Erythroblast (primary cell): Measurements from ENCODE around the gene LY9.

Experiments
- DNase-seq, 2 experiments: peaks; one replicate each; lab custom pipeline; 2025; lab: John Stamatoyannopoulos, UW
- GATA1 ChIP-seq: IDR thresholded peaks from 2 replicates; pipeline ENCODE4 v1.6.1; 2011; ENCODE audit warnings: low read depth, mild to moderate bottlenecking, control low read depth, low read length, moderate library complexity
- POLR2A ChIP-seq: IDR thresholded peaks from 2 replicates; pipeline ENCODE4 v1.6.1; 2011; ENCODE audit warnings: mild to moderate bottlenecking, low read length

The LY9 gene

DNA sequence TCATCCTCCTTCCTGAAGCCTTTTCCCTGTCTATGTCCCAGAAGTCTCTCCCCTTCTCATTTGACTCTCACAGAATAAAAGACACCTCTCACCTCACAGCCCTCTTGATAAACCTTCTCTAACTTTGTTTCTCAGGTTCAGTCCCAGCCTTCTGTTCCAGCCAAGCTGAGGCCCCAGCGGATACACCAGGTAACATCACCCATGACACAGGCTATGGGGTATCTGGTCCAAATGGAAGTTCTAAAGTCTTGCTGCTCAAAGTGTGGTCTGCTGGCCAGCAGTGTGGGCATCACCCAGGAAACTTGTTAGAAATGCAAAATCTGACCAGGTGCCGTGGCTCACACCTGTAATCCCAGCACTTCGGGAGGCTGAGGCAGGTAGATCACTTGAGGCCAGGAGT is 23.2 kb downstream of the LY9 start:
- TF ChIP-seq GATA1 (no peak), POLR2A (no peak)
- no peak for DNase-seq

GRCh38 chr1:160821627-160822026 is 25.7 kb downstream of the LY9 start:
- TF ChIP-seq GATA1 (no peak), POLR2A (no peak)
- peak; percentile 18 to 33 for DNase-seq

DNA sequence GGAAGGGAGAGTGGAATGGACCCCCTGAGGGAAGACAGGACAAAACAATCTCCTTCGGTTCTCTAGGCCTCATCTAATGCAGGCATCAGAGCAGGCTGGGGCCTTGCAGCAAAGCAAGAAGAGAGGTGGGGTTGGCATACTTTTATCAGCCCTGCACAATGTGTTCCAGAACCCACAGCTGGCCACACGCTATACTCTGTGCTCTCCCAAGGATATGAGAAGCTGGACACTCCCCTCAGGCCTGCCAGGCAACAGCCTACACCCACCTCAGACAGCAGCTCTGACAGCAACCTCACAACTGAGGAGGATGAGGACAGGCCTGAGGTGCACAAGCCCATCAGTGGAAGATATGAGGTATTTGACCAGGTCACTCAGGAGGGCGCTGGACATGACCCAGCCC is 27.3 kb downstream of the LY9 start:
- peak; percentile 88 to 97 for DNase-seq
- peak; percentile 58 for TF ChIP-seq GATA1
- peak; percentile 67 for TF ChIP-seq POLR2A

- TF ChIP-seq POLR2A, result no peak
- TF ChIP-seq GATA1, result no peak
- no peak for DNase-seq
Measured at GRCh38 chr1:160826546-160826945, 30.6 kb downstream of the LY9 start.

DNA sequence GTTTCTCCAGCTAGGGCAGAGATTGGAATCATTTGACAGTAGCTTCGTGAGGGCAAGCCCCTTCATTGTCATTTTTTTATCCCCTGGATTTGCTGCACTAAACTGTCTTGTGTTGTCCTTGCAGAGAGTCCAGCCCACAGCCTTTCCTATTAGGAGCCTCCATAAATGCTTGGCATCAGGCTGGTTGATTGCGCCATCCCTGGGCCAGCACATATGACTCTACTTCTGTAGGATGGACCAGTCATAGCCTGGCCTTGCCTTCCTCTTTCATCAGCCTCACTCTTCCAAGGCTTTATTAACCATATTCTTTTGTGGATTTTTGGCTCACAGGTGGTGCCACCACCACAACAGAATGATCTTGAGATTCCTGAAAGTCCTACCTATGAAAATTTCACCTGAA is 31.4 kb downstream of the LY9 start:
- DNase-seq, result peak in 1 of 2 experiments; percentile 55
- TF ChIP-seq POLR2A (no peak), GATA1 (no peak)

DNA sequence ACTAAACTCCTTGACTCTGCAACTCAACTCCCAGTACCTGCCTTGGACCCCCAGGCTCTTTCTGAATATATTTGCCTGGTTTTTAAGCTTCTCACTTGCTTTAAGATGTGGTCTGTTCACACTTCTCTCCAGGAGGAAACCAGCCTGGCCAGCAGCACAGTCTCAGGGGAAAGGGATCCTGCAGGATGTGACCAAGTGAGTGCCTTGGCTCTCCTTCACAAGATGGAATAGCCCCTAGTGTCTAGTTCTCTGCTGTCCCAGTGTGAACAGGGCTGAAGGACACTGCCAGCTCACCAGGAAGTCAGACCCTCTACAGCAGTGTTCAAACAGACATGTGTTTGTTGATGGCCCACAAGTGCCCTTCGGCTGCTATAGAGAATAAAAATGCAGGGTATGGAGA is 33.8 kb downstream of the LY9 start:
- TF ChIP-seq POLR2A, result no peak
- TF ChIP-seq GATA1, result no peak
- DNase-seq, result no peak

GRCh38 chr1:160830321-160831153 is 34.6 kb downstream of the LY9 start:
- no peak for TF ChIP-seq GATA1
- no peak for TF ChIP-seq POLR2A
- DNase-seq, result peak; percentile 72 to 77

GRCh38 chr1:160834945-160835565 is 39.1 kb downstream of the LY9 start:
- TF ChIP-seq GATA1 (no peak), POLR2A (no peak)
- DNase-seq, result peak; percentile 73 to 87

- TF ChIP-seq POLR2A (no peak), GATA1 (no peak)
- DNase-seq, result no peak
Measured at GRCh38 chr1:160835751-160836150, 39.8 kb downstream of the LY9 start.

DNA sequence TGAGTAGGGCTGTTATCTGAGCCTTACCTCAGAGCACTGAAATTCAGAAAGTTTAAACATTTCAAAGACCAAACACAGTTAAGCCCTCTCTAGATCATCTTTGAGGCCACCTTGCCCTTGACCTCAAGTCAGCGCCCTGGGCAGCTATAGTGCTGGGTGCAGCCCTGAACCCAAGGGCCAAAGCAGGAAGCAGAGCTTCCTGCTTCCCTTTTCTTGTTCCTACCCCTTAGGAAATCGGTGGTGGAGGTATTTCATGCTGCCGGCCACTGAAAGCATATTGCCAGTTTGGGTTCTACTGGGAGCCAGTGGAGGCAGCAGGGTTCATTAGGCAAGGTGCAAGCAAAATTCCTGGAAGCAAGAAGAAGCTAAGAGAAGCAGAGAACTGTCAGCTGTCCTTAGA is 40.6 kb downstream of the LY9 start:
- DNase-seq, result no peak
- TF ChIP-seq GATA1 (no peak), POLR2A (no peak)

- DNase-seq, result no peak
- no peak for TF ChIP-seq POLR2A
- TF ChIP-seq GATA1, result no peak
Measured at GRCh38 chr1:160836981-160837557, 41.1 kb downstream of the LY9 start.

DNA sequence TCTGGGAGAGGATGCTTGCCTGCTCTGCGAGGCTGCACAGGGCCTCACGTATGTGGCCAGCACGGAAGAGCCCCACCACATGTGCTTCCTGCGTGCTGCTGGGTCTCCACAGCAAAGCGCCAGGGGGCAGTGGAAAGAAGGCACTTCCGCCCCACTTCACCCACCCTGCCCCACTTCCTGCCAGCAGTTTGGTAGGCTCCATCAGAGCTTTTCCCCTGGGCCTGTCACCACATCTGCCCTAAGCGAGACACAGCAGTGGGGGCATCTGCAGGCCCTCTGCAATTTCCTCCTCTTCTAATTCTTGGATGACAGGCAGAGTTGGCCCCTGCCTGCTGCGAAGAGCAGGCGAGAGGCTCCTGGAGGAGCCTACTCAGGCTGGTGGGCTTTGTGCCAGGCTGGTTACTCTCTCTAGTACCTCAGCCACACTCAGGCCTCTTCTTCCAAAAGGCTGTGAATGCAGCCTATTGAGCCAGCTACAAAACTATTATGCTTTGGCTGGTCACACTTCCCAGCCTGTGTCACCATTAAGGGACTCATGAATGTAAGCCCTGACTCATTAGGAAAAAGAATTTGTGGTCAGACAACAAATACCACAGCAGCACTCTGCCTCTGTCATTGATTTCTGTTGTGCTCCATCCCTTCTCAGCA is 41.7 kb downstream of the LY9 start:
- no peak for TF ChIP-seq POLR2A

DNA sequence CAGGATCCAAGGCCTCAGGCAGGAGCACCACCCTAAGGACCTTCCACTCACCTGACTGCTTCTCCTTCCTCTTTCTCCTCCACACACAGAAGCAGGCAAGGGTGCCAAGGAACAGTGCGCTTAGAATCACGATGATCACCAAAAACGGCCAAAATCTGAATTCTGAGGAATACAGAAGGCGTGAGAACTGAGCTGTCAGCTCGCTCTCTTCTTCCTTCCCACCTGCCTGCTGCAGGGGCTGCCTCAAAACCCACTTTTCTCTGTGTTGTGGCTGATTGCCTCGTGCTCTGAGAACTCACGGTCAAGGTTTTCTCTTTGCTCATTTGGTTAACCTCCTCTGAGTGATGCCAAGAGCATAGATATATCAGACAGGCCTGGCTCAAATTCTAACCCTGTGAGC is 42.9 kb downstream of the LY9 start:
- no peak for TF ChIP-seq POLR2A
- no peak for TF ChIP-seq GATA1
- DNase-seq, result no peak

More for the DNA sequence above, 41.7 kb downstream of the LY9 start:
- peak; percentile 32 to 40 for DNase-seq

- TF ChIP-seq GATA1, result no peak
- no peak for TF ChIP-seq POLR2A
- DNase-seq, result no peak
Measured at GRCh38 chr1:160839746-160840145, 43.8 kb downstream of the LY9 start.
